OCI-LY1 (cell line): ENCODE measurements around the gene RSPH6A.

Experiments used
- CTCF ChIP-seq: fragments of 200-600 bp; sonication (generic), shearing (Covaris generic); IDR thresholded peaks from 2 replicates; pipeline ENCODE4 v1.5.1; 2017; ENCODE audit warnings: mild to moderate bottlenecking, antibody characterized with exemption, low read length, moderate library complexity, mixed read lengths
- EZH2 ChIP-seq: fragments of 200-600 bp; sonication (generic), shearing (Covaris generic); IDR thresholded peaks from 2 replicates; pipeline ENCODE4 v1.8.0; 2017; ENCODE audit warnings: borderline replicate concordance, mixed run types, mild to moderate bottlenecking, antibody characterized with exemption, low read length, moderate library complexity, mixed read lengths

- TF ChIP-seq EZH2 (no peak), CTCF (no peak)
These were observed 11.8 kb upstream of the RSPH6A start for GRCh38 chr19:45826934-45827333.
